H1 (cell line): ENCODE results near the gene PRKCH. TPM values are rescaled to one million over a fixed set of nuclear protein-coding genes. Genes with fewer than 3 reads are reported as not detected.

Experiments
- CTCF ChIA-PET: fragments of 300-600 bp; sonication (Branson Sonifier 250); formaldehyde crosslinking; loops from one replicate; lab custom pipeline; 2021; ENCODE audit not compliant: partially characterized antibody; lab: Charles Lee
- POLR2A ChIA-PET: fragments of 300-600 bp; sonication (Branson Sonifier 250); formaldehyde crosslinking; loops from one replicate; lab custom pipeline; 2021; ENCODE audit warnings: inconsistent platforms; ENCODE audit not compliant: partially characterized antibody; lab: Charles Lee
- DNase-seq, 2 experiments: peaks; one replicate each; pipeline versions ENCODE4 v3.0.0 to v3.0.0-alpha.2; 2010 to 2022; ENCODE audit warnings: low spot score in 2 of 2, low read depth in 1 of 2, mixed read lengths in 1 of 2
- FAIRE-seq: peaks from 2 replicates; lab custom pipeline; 2011; peaks lifted over from hg19 to GRCh38; lab: Jason Lieb, UNC
- H2AFZ ChIP-seq: 2 replicates; pipeline ENCODE4 v1.8.1; 2012; ENCODE audit warnings: low read length, inconsistent platforms
- H2AK5ac ChIP-seq: 2 replicates; pipeline ENCODE4 v1.6.1; 2013; ENCODE audit warnings: low read depth, low read length
- H2BK120ac ChIP-seq: replicated peaks from 2 replicates; pipeline ENCODE3; 2013; ENCODE audit warnings: low read depth, low read length, inconsistent platforms
- H2BK12ac ChIP-seq: 2 replicates; pipeline ENCODE4 v1.6.1; 2013; ENCODE audit warnings: low read depth, low read length
- H2BK15ac ChIP-seq: 2 replicates; pipeline ENCODE4 v1.6.1; 2013; ENCODE audit warnings: low read length
- H2BK20ac ChIP-seq: 2 replicates; pipeline ENCODE4 v1.6.1; 2013; ENCODE audit warnings: low read length
- H2BK5ac ChIP-seq: 2 replicates; pipeline ENCODE4 v1.6.1; 2013; ENCODE audit warnings: low read depth, low read length
- H3K14ac ChIP-seq: 2 replicates; pipeline ENCODE4 v1.6.1; 2013; ENCODE audit warnings: inconsistent platforms; ENCODE audit not compliant: insufficient read length
- H3K18ac ChIP-seq: 2 replicates; pipeline ENCODE4 v1.6.1; 2013; ENCODE audit warnings: low read length; ENCODE audit errors: extremely low read depth
- H3K23ac ChIP-seq: 2 replicates; pipeline ENCODE4 v1.6.1; 2013; ENCODE audit warnings: inconsistent platforms; ENCODE audit not compliant: insufficient read length
- H3K23me2 ChIP-seq: 2 replicates; pipeline ENCODE4 v1.6.1; 2013; ENCODE audit warnings: low read depth, low read length
- H3K27ac ChIP-seq: 2 replicates; pipeline ENCODE4 v1.6.1; 2011; ENCODE audit warnings: low read depth, low read length, inconsistent platforms
- H3K27me3 ChIP-seq, 4 experiments: replicated peaks in 1 of 4; 1 replicate in 1 of 4; 2 replicates in 3 of 4; pipeline versions ENCODE4 v1.6.1 to v1.8.1; 2011 to 2013; ENCODE audit warnings: low read length in 3 of 4, mild to moderate bottlenecking in 3 of 4, inconsistent platforms in 2 of 4, mixed read lengths in 2 of 4, moderate library complexity in 1 of 4; ENCODE audit not compliant: control insufficient read depth in 3 of 4, insufficient read depth in 3 of 4; ENCODE audit errors: extremely low read depth in 1 of 4
- H3K36me3 ChIP-seq, 4 experiments: 2 replicates each; pipeline versions ENCODE4 v1.6.1 to v1.8.1; 2011 to 2013; ENCODE audit warnings: mild to moderate bottlenecking in 4 of 4, low read length in 3 of 4, moderate library complexity in 2 of 4, control low read depth in 1 of 4, inconsistent platforms in 1 of 4; ENCODE audit not compliant: insufficient read depth in 4 of 4, control insufficient read depth in 2 of 4
- H3K4ac ChIP-seq: replicated peaks from 2 replicates; pipeline ENCODE3; 2013; ENCODE audit warnings: low read length, low read depth, mixed read lengths, inconsistent platforms; ENCODE audit not compliant: insufficient read length
- H3K4me1 ChIP-seq, 4 experiments: replicated peaks in 1 of 4; 1 replicate in 1 of 4; 2 replicates in 3 of 4; pipeline versions ENCODE4 v1.6.1 to v1.8.1; 2011 to 2013; ENCODE audit warnings: low read length in 3 of 4, inconsistent platforms in 2 of 4, mixed read lengths in 1 of 4; ENCODE audit not compliant: insufficient read depth in 4 of 4, control insufficient read depth in 3 of 4
- H3K4me2 ChIP-seq, 2 experiments: 2 replicates each; pipeline versions ENCODE4 v1.6.1 to v1.8.1; 2011 to 2013; ENCODE audit warnings: low read depth in 2 of 2, low read length in 2 of 2, control low read depth in 1 of 2, inconsistent platforms in 1 of 2, mild to moderate bottlenecking in 1 of 2; ENCODE audit not compliant: insufficient read depth in 1 of 2
- H3K4me3 ChIP-seq, 4 experiments: fragments of 200-600, 300-600 bp in 1 of 4; sonication (generic), shearing (Covaris generic), sonication (Bioruptor Twin) in 1 of 4; 2 replicates each; pipeline versions ENCODE4 v1.5.1 to v1.8.1; 2011 to 2016; ENCODE audit warnings: low read length in 4 of 4, low read depth in 3 of 4, control low read depth in 2 of 4, inconsistent platforms in 2 of 4, mild to moderate bottlenecking in 2 of 4, mixed read lengths in 1 of 4, moderate library complexity in 1 of 4; ENCODE audit not compliant: insufficient read depth in 2 of 4; ENCODE audit errors: extremely low read depth in 1 of 4
- H3K56ac ChIP-seq: replicated peaks from 2 replicates; pipeline ENCODE3; 2013; ENCODE audit warnings: low read depth, mild to moderate bottlenecking, mixed read lengths, low read length, inconsistent platforms; ENCODE audit not compliant: insufficient read length
- H3K79me1 ChIP-seq: 2 replicates; pipeline ENCODE4 v1.6.1; 2013; ENCODE audit warnings: low read depth, low read length, control low read depth
- H3K79me2 ChIP-seq, 2 experiments: 2 replicates each; pipeline versions ENCODE4 v1.6.1 to v1.8.1; 2012 to 2013; ENCODE audit warnings: low read length in 2 of 2, mild to moderate bottlenecking in 2 of 2, inconsistent platforms in 1 of 2; ENCODE audit not compliant: insufficient read depth in 2 of 2, control insufficient read depth in 1 of 2
- H3K9ac ChIP-seq, 4 experiments: replicated peaks in 1 of 4; 1 replicate in 1 of 4; 2 replicates in 3 of 4; pipeline versions ENCODE4 v1.6.1 to v1.8.1; 2011 to 2013; ENCODE audit warnings: low read depth in 3 of 4, low read length in 3 of 4, control low read depth in 2 of 4, mild to moderate bottlenecking in 2 of 4, moderate library complexity in 2 of 4, inconsistent platforms in 1 of 4; ENCODE audit errors: extremely low read depth in 1 of 4
- H3K9me3 ChIP-seq, 2 experiments: 2 replicates each; pipeline versions ENCODE4 v1.6.1 to v1.8.1; 2012 to 2013; ENCODE audit warnings: mild to moderate bottlenecking in 2 of 2, moderate library complexity in 2 of 2, control low read depth in 1 of 2, inconsistent platforms in 1 of 2, low read depth in 1 of 2, low read length in 1 of 2, mixed read lengths in 1 of 2; ENCODE audit not compliant: insufficient read depth in 2 of 2
- H4K20me1 ChIP-seq, 2 experiments: replicated peaks in 1 of 2; 2 replicates each; pipeline versions ENCODE3 to v1.8.1; 2011 to 2013; ENCODE audit warnings: inconsistent platforms in 2 of 2, low read length in 2 of 2, mild to moderate bottlenecking in 1 of 2; ENCODE audit not compliant: insufficient read depth in 2 of 2, control insufficient read depth in 1 of 2
- H4K5ac ChIP-seq: 2 replicates; pipeline ENCODE4 v1.6.1; 2013; ENCODE audit warnings: low read length, low read depth, mixed read lengths, inconsistent platforms; ENCODE audit not compliant: insufficient read length
- H4K8ac ChIP-seq: 2 replicates; pipeline ENCODE4 v1.8.0; 2013; ENCODE audit warnings: mild to moderate bottlenecking, moderate library complexity, low read length, inconsistent platforms; ENCODE audit not compliant: insufficient read depth; ENCODE audit errors: extremely low read depth
- H4K91ac ChIP-seq: replicated peaks from 2 replicates; pipeline ENCODE3; 2013; ENCODE audit warnings: low read length, mixed read lengths, inconsistent platforms; ENCODE audit not compliant: insufficient read length
- ASH2L ChIP-seq: fragments of 200-600, 300-600 bp; sonication (generic); IDR thresholded peaks from one replicate; pipeline ENCODE4 v1.7.1; 2017; ENCODE audit warnings: low read length
- ATF3 ChIP-seq: IDR thresholded peaks from 2 replicates; pipeline ENCODE4 v1.6.1; 2011; ENCODE audit warnings: low read depth, mild to moderate bottlenecking, low read length; ENCODE audit not compliant: insufficient read depth
- CHD1 ChIP-seq: IDR thresholded peaks from 2 replicates; pipeline ENCODE4 v1.6.1; 2012; ENCODE audit warnings: low read depth, low read length, improper control_type of control experiment
- GABPA ChIP-seq: IDR thresholded peaks from 2 replicates; pipeline ENCODE4 v1.6.1; 2011; ENCODE audit warnings: mild to moderate bottlenecking, low read length, moderate library complexity, borderline replicate concordance; ENCODE audit not compliant: insufficient read depth
- HDAC2 ChIP-seq, 2 experiments: fragments of 300-600 bp in 1 of 2; sonication (generic) in 1 of 2; IDR thresholded peaks; 2 replicates each; pipeline ENCODE4 v1.6.1; 2011 to 2012; ENCODE audit warnings: low read depth in 2 of 2, low read length in 2 of 2, mild to moderate bottlenecking in 2 of 2, moderate library complexity in 2 of 2, borderline replicate concordance in 1 of 2, inconsistent platforms in 1 of 2
- KDM1A ChIP-seq: fragments of 200-600, 300-600 bp; sonication (generic); IDR thresholded peaks from 2 replicates; pipeline ENCODE4 v1.7.1; 2016; ENCODE audit warnings: mild to moderate bottlenecking, low read length, borderline replicate concordance
- NRF1 ChIP-seq: IDR thresholded peaks from 2 replicates; pipeline ENCODE4 v1.6.1; 2011; ENCODE audit warnings: mild to moderate bottlenecking, low read depth, low read length, improper control_type of control experiment
- POLR2A ChIP-seq, 2 experiments: IDR thresholded peaks; 1 replicate in 1 of 2; 2 replicates in 1 of 2; pipeline ENCODE4 v1.6.1; 2011; ENCODE audit warnings: low read depth in 2 of 2, low read length in 2 of 2, mild to moderate bottlenecking in 2 of 2; ENCODE audit errors: control extremely low read depth in 1 of 2
- RBBP5 ChIP-seq: IDR thresholded peaks from 2 replicates; pipeline ENCODE4 v1.7.1; 2012; ENCODE audit warnings: low read depth, mild to moderate bottlenecking, inconsistent platforms, low read length, moderate library complexity, borderline replicate concordance
- RXRA ChIP-seq: IDR thresholded peaks from 2 replicates; pipeline ENCODE4 v1.6.1; 2011; ENCODE audit warnings: low read depth, mild to moderate bottlenecking, low read length, moderate library complexity; ENCODE audit not compliant: insufficient read depth
- TAF1 ChIP-seq: IDR thresholded peaks from 2 replicates; pipeline ENCODE4 v1.6.1; 2011; ENCODE audit warnings: mild to moderate bottlenecking, low read depth, low read length
- TBP ChIP-seq: IDR thresholded peaks from 2 replicates; pipeline ENCODE4 v1.6.1; 2011; ENCODE audit warnings: low read depth, low read length, improper control_type of control experiment
- TEAD4 ChIP-seq: IDR thresholded peaks from 2 replicates; pipeline ENCODE4 v1.6.1; 2012; ENCODE audit warnings: low read depth, low read length, inconsistent platforms, mixed read lengths
- WGBS, 2 experiments: shearing (Covaris generic) in 1 of 2; methylation state at CpG; one replicate each; pipeline versions ENCODE4 v1.1.6 to v1.1.7; 2013 to 2015; ENCODE audit warnings: low lambda C conversion rate in 2 of 2, mixed read lengths in 2 of 2, inconsistent platforms in 1 of 2, low coverage in 1 of 2, missing lambda C conversion rate in 1 of 2; ENCODE audit not compliant: insufficient replicate concordance in 2 of 2, insufficient coverage in 1 of 2, insufficient read length in 1 of 2; ENCODE audit errors: extremely low coverage in 1 of 2, missing lambda C conversion rate in 1 of 2; 5-methylcytosine and 5-hydroxymethylcytosine counted together
- polyA plus RNA-seq, 7 experiments: library from polyadenylated mRNA; depleted of rRNA in 3 of 7; stranded (reverse) in 5 of 7; unstranded in 2 of 7; fragments of >200 nt in 5 of 7; fragments of 200-250 nt in 2 of 7; gene quantifications; 1 replicate in 5 of 7; 2 replicates in 1 of 7; 4 replicates in 1 of 7; pipeline versions ENCODE4 v1.2.1 to v1.2.3, GENCODE V29; 2011 to 2013; ENCODE audit warnings: missing spikeins in 2 of 7, mixed read lengths in 2 of 7
- total RNA-seq: library from RNA; stranded (reverse); fragmentation: NEBNext Ultra II Directional; extraction: Animal tissue kit (Norgen Biotek cat#: 25700); gene quantifications from 2 replicates; pipeline ENCODE4 v1.2.1, GENCODE V29; 2021

Gene PRKCH
- total and polyA plus RNA-seq, 2 of the 8 experiments (the other 6 are each of a cell fraction or from before 2014, with no cell fraction given) = 6.4 to 7.0 TPM

- H3K56ac ChIP-seq = no peak overlapping the region
- no peak overlapping the region for H2BK120ac ChIP-seq
- no peak overlapping the region for H3K4me3 ChIP-seq
- H3K79me2 ChIP-seq = no peaks in the 10 kb centered on the region
- no peak overlapping the region for H3K9ac ChIP-seq
- no peak overlapping the region for H2BK5ac ChIP-seq
- no peaks in the 10 kb centered on the region for H3K9me3 ChIP-seq
- H3K23me2 ChIP-seq = no peaks in the 10 kb centered on the region; the same call in 1 of the 2 replicates
- H3K14ac ChIP-seq = no peak overlapping the region
- H4K20me1 ChIP-seq = no peaks in the 10 kb centered on the region
- H3K4me2 ChIP-seq = no peak overlapping the region
- H4K5ac ChIP-seq = no peak overlapping the region
- ChIA-PET POLR2A (no interaction called here), CTCF (interaction anchor here (0.6 to 1.3 kb wide), 2 partner anchors 42 to 284 kb away, joined by 4 to 5 read pairs; no protein-coding TSS in a partner anchor)
- H4K91ac ChIP-seq = no peak overlapping the region
- DNase-seq (no peak), FAIRE-seq (no peak)
- no peaks in the 10 kb centered on the region for H3K27me3 ChIP-seq
- H2BK12ac ChIP-seq = 0 out of 2 replicates have a peak overlapping the region, but pooled peaks have one; percentile 18
- no peaks in the 10 kb centered on the region for H3K79me1 ChIP-seq
- no peak overlapping the region for H4K8ac ChIP-seq
- no peak overlapping the region; the same call in 1 of the 2 replicates for H2BK15ac ChIP-seq
- no peak overlapping the region for H3K4ac ChIP-seq
- H3K18ac ChIP-seq = no peak overlapping the region
- H3K36me3 ChIP-seq = no peaks in the 10 kb centered on the region
- no peak overlapping the region for H2AK5ac ChIP-seq
- H3K27ac ChIP-seq = no peak overlapping the region
- H2AFZ ChIP-seq = no peak overlapping the region
- no peak overlapping the region for H3K23ac ChIP-seq
- H2BK20ac ChIP-seq = peak overlapping the region; percentile 21; the same call in 1 of the 2 replicates
- no peaks in the 10 kb centered on the region for H3K4me1 ChIP-seq
- 86% methylated on average over 9 of the region's 9 CpGs; no CpG with 5 or more reads in 1 of the 2 experiments for WGBS, 2 experiments
- TF ChIP-seq TBP (no peak), POLR2A (IDR thresholded peaks at IDR 0.05; ENCODE audit: control extremely low read depth in 1 of 2, low read depth in 2 of 2, low read length in 2 of 2) (no peak), KDM1A (no peak), HDAC2 (IDR thresholded peaks at IDR 0.05; ENCODE audit: borderline replicate concordance in 1 of 2, low read depth in 2 of 2, low read length in 2 of 2) (no peak), RXRA (no peak), NRF1 (no peak), TEAD4 (no peak), RBBP5 (no peak), GABPA (no peak), ATF3 (no peak), ASH2L (no peak), TAF1 (no peak), CHD1 (no peak)
These were observed 195.7 kb downstream of the PRKCH start for GRCh38 chr14:61516964-61517653.
